Peyer's patch (tissue), 4 donors: ENCODE data around the gene TRAK2.
A peak's percentile ranks its signal among the peaks of the same experiment; 100 is the strongest.

Experiments
- CTCF ChIP-seq, 6 experiments: fragments of 450-650 bp in 4 of 6; fragments of 200-600 bp in 2 of 6; sonication (generic) in 1 of 6; IDR thresholded peaks; one replicate each; pipeline ENCODE4 v1.5.1; 2017 to 2019; ENCODE audit warnings: antibody characterized with exemption in 6 of 6, mild to moderate bottlenecking in 3 of 6, moderate library complexity in 1 of 6
- POLR2A ChIP-seq, 2 donors: fragments of 450-650 bp; IDR thresholded peaks; one replicate each; pipeline ENCODE4 v1.5.1; 2017; ENCODE audit warnings: antibody characterized with exemption in 2 of 2, mild to moderate bottlenecking in 2 of 2, moderate library complexity in 2 of 2

- TF ChIP-seq CTCF (IDR thresholded peaks at IDR 0.05): peak in 1 of 6 experiments; percentile 1
- TF ChIP-seq POLR2A (IDR thresholded peaks at IDR 0.05): no peak
Measured at GRCh38 chr2:201452058-201452921, 1.0 kb upstream of the TRAK2 start.
